HepG2 (cell line): Measurements from ENCODE around the gene TNPO3.

ENCODE experiments used
- ARHGAP35 ChIP-seq: sonication (generic); formaldehyde crosslinking; IDR thresholded peaks from 2 replicates; pipeline ENCODE4 v1.9.0; 2022; ENCODE audit warnings: mild to moderate bottlenecking, inconsistent platforms, moderate library complexity, missing genetic modification reagents, borderline replicate concordance
- MYNN ChIP-seq: sonication (generic); formaldehyde crosslinking; IDR thresholded peaks from 2 replicates; pipeline ENCODE4 v1.4.0; 2020; ENCODE audit warnings: mild to moderate bottlenecking, low read depth, missing genetic modification reagents
- POLR2A ChIP-seq, 2 experiments: IDR thresholded peaks; 2 replicates each; pipeline ENCODE4 v1.6.1; 2011; ENCODE audit warnings: low read depth in 2 of 2, low read length in 2 of 2, mild to moderate bottlenecking in 1 of 2, moderate library complexity in 1 of 2; ENCODE audit not compliant: insufficient read depth in 1 of 2
- POLR2AphosphoS5 ChIP-seq: IDR thresholded peaks from 2 replicates; pipeline ENCODE4 v1.6.1; 2012; ENCODE audit warnings: low read depth, low read length
- STAT6 ChIP-seq: sonication (generic); formaldehyde crosslinking; IDR thresholded peaks from 2 replicates; pipeline ENCODE4 v1.4.0; 2020; ENCODE audit warnings: missing genetic modification reagents, mild to moderate bottlenecking, borderline replicate concordance
- TMF1 ChIP-seq: sonication (generic); formaldehyde crosslinking; IDR thresholded peaks from 2 replicates; pipeline ENCODE4 v1.8.1; 2022; ENCODE audit warnings: low read depth, missing genetic modification reagents
- ZEB1 ChIP-seq: IDR thresholded peaks from 2 replicates; pipeline ENCODE4 v1.6.1; 2012; ENCODE audit warnings: mild to moderate bottlenecking, low read depth, inconsistent platforms; ENCODE audit not compliant: insufficient replicate concordance
- ZFP36 ChIP-seq: fragments of 150-350 bp; IDR thresholded peaks from 2 replicates; pipeline ENCODE4 v1.6.1; 2018; ENCODE audit warnings: borderline replicate concordance, low read length, low read depth; ENCODE audit not compliant: partially characterized antibody
- ZNF24 ChIP-seq: fragments of 450-650 bp; IDR thresholded peaks from 2 replicates; pipeline ENCODE4 v1.6.1; 2017; ENCODE audit warnings: antibody characterized with exemption, mild to moderate bottlenecking
- ZNF589 ChIP-seq: sonication (generic); formaldehyde crosslinking; conservative IDR thresholded peaks from 2 replicates; pipeline ENCODE4 v1.8.0; 2022; ENCODE audit warnings: mild to moderate bottlenecking, moderate library complexity, missing genetic modification reagents
- ZNF660 ChIP-seq: sonication (generic); formaldehyde crosslinking; IDR thresholded peaks from 2 replicates; pipeline ENCODE4 v1.5.1; 2020; ENCODE audit warnings: mild to moderate bottlenecking, low read depth, missing genetic modification reagents, borderline replicate concordance

- no peak for TF ChIP-seq ZEB1
- TF ChIP-seq MYNN (CRISPR knock-in tag), result no peak
- no peak for TF ChIP-seq ZNF24
- no peak for TF ChIP-seq STAT6 (CRISPR knock-in tag)
- TF ChIP-seq ZNF589 (CRISPR knock-in tag), result no peak
- no peak for TF ChIP-seq ARHGAP35 (CRISPR knock-in tag)
- TF ChIP-seq TMF1 (CRISPR knock-in tag), result no peak
- TF ChIP-seq ZNF660 (CRISPR knock-in tag), result no peak
- TF ChIP-seq ZFP36, result no peak
- TF ChIP-seq POLR2A (IDR thresholded peaks at IDR 0.05; ENCODE audit: insufficient read depth in 1 of 2, low read depth in 2 of 2, low read length in 2 of 2), result no peak
- no peak for TF ChIP-seq POLR2AphosphoS5
These were observed 46.8 kb upstream of the TNPO3 start for GRCh38 chr7:129101746-129102145.
